ENCODE data around the gene NAMPT.
"Not testable (repeated sequence)": the region's sequence is repeated elsewhere in the genome, so short reads cannot be mapped to it uniquely, and the experiment has no call there.

The NAMPT gene

DNA sequence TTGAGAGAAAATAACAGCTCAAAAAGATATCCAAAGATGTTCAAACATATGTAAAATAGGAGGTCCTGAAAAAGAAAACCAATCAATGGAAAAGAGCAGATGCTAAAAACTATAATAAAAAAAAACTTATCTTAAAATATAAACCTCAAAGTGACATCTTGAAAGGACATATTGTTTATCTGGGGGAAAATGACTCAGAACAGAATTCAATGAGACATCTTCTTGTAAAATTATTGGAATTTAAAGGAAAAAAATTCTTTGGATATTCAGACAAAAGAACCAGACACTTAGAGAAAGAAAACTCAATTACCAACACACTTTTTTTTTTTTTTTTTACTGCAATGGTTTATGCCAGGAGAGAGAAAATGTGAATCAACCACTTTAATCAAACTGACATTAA, 58.9 kb downstream of the NAMPT start:
- no peak for DNase-seq

DNA sequence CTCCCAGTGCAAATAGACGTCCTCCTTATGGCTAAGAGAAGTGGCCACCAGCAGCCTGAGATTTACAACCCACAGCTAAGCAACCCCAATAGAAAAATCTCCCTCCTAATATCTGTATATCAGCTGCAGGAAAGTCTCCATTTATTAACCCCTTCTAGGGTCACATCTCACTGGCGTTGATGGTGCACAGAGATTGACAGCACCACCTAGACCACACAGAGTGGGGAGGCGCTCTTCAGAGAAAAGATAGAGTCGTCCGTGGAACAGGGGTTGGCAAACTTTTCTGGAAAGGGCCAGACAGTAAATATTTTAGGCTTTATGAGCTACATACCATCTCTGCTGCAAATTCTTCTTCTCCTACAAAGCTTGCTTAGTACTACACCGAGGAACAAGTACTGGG, 60.0 kb downstream of the NAMPT start:
- no peak for DNase-seq

DNA sequence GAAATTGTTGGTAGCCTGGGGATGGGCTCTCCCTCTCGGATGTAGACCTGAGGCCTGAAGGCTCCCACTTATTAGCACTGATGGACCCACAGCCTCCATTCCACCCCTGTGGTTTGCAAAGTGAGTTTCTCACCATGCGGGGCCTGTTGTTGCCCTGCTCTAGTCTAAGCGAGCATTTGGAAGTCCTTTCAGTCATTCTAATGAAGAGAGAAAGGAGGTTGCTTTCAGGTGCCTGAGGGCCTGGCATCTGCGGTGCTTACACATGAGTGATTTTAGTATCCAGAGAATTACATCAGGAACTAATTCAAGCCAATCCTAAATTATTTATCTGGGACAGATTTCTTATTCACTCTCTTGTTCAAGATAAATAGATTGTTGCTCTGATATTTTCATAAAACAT, 61.6 kb downstream of the NAMPT start:
- DNase-seq = no peak

DNA sequence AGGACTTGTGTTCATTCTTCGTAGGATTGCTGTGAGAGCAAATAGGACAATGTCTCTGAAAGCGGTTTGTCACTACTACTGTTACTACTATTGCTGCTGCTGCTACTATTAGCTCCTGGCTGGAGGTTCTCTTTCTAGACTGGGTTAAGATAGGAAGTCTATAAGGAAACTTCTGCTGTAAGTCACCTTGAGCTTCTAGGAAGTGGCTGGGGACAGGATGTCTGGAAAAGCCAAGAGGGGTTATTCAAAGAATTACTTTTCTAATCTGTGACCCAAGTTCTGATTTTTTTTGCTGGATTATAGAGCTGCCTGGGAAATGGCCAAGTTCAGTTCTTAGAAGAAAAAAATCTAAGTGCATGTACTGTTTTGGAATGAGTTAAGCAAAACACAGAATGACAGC, 62.2 kb downstream of the NAMPT start:
- no peak for DNase-seq

DNA sequence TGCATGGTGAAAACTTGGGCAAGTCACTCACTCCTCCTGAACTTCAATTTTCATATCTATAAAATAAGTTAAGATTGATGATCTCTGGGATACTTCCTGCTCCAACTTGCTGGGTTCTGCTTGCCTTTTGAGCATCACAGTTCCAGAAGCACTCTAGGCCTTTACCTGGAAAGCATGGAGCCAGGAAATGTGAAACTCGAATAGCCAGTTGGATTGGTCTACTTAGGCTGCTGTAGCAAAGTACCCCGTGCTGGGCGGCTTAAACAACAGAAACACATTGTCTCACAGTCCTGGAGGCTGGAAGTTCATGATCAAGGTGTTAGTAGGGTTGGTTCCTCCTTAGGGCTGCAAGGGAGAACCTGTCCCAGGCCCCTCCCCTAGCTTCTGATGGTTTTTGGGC, 64.5 kb downstream of the NAMPT start:
- no peak for DNase-seq

DNA sequence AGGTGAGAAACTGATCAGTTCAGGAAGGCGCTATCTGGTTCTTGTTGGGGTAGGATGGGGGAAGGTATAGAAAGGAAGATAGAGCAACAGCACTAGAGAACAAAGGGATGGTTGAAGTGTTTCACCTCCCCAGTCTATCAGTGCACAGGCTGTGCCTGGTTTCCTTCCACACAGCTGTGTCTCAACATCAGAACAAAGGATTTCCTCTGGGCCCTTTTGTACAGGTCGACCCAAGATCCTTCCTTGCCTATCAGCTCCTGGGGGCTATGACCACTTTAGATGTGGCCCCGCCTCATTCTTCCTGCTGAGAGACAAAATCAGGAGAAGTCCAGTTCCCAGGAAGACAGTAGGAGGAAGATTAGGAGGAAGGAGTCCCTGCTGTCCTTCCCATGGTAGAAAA, 65.6 kb downstream of the NAMPT start:
- no peak for DNase-seq

DNA sequence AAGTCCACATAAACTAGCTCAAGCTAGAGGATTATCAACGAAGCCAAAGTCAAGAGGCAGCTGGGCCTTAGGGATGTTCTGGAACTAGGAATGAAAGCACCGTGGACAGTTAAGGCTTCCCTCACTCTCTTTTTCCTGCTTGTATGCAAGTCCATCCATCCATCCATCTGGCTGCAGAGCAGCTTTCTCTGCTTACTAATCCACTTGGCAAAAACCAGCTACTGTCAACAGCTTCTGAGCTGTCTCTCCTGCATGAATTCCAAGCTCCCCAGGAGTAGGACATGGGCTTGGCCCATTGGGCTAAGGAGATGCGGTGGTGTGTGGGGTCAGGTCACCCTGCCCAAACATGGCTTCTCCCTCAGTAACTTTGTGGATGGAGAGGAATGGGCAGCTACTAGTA, 66.2 kb downstream of the NAMPT start:
- DNase-seq = no peak

DNA sequence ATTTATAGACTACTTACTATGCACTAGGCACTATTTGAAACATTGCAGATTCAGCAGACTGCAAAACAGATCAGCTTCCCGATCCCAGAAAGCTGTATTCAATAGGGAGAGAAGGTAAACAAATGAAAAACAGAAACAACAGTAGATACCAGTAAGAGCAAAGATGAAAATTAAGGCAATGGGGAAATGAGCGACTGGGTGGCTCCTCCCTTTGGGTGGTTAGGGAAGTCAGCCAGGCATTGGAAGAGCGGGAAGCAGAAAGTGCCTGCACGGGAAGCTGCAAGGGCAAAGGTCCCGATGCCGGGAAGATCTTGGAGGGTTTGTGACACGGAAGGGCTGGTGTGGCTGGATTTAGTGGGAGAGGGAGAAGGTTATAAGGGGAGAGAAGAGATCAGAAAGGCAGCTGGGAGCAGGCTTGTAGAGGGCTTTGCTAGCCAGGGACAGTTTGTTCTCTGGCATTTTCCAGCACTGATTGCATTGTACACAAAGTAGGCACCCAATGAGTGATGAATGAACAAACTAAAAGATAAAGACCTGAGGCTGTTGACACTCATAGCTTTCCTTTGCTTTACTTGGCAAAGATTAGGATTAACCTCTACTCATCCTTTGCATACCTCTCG, 67.8 kb downstream of the NAMPT start:
- no peak for DNase-seq

DNA sequence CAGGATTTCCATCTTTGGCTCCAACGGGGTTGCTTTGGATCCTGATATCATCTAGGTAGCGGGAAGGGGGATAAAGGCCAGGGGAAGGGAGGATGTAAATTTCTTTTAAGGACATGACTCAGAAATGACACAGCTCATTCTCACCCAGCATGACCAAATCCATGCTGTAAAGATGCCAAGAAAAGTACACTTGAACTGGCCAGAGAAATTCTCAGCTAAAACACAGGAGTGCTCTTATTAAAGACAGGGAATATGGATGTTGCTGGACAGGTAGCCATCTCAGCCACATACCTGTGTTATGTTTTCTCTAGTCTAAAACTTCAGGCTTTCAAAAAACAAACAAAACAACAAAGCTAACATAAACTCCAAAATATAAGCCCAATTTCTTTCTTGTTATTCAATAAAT, 68.3 kb downstream of the NAMPT start:
- DNase-seq = peak; percentile 41 to 73 (median 48)

DNA sequence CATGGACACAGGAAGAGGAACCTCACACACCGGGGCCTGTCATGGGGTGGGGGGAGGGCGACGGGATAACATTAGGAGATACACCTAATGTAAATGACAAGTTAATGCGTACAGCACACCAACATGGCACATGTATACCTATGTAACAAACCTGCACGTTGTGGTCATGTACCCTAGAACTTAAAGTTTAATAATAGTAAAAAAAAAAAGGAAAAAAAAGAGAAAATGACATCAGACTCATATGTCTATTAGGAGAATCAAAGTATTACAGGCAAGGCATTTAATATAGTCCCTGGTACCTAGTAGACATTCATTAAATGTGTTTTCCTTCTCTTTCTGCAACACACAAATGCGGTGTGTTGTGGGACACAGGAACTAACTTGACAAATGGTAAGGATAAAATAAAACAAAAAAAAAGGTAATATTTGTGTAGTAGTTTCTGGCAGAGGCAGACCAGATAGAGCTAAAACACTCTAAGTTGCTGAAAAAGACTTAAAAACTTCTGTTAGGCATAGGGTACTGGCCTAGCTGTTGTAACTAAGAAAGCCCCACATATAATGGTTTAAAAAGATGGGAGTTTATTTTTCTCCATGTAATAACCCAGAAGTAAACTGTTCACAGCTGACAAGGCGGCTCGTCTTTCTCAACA, 68.8 kb downstream of the NAMPT start:
- DNase-seq = no peak

DNA sequence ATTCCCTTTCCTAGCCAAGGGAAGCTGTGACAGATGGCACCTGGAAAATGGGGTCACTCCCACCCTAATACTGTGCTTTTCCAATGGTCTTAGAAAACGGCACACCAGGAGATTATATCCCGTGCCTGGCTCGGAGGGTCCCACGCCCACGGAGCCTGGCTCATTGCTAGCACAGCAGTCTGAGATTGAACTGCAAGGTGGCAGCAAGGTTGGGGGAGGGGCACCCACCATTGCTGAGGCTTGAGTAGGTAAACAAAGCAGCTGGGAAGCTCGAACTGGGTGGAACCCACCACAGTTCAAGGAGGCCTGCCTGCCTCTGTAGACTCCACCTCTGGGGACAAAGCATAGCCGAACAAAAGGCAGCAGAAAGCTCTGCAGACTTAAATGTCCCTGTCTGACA, 75.8 kb downstream of the NAMPT start:
- not testable (repeated sequence) for DNase-seq

DNA sequence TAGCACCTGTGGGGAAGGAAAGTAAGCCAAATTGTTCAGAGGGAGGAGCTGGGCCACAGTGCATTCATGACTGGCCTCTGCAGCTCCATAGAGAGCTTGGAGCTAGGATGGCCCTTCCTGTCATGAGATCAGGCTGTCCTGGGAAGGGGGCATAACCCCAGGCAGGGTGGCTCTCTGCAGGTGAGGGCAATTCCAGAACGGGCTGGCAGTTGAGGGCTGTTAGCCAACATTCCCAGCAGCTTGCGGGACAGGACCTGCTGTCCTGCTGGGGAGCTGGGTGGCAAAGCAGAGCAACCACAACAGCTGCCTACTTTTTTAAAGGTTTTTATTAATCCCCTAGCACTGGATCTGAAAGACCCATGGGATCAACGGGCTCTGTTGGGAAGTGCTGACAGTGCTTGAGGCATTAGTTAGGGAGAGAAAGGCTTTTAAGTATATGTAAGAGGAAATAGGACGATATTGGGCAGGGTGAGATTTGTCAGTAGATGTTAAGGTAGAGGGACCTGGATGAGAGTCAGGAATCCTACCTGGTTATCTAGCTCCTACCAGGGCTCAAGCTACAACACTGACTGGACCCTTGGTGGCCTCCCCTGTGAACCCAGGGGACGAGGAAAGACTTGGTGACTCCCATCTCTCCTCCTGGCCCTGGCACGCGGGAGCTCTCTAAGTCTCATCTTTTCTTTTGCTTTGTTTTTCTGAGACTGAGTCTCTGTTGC, 77.8 kb downstream of the NAMPT start:
- no peak for DNase-seq

DNA sequence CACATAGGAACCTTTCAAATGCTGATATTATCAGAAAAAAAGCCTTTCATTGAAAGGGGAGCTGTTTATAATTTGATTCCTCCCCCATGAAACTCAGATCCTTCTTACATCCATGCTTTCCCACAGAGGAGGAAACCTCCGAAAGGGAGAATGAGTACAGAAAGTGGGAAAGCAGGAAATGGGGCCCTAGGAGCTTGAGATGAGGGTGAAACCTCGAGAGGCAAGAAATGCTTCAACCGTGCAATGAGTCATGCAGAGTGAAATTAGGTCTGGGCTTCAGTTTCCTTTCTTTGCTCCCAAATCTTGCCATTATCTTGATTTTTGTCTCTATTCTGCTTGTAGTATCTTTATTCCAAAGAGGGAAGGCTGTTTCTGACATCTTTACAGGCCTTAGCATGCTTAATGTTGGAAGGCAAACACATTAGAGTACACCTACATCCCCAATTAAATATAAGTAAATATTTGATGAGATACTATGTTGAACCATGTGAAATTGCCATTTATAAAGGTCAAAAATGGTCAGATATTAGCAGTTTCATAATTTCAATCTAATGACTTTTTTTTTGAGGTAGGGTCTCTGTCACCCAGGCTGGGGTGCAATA, 79.1 kb downstream of the NAMPT start:
- DNase-seq = peak in 1 of 3 donors; percentile 18

DNA sequence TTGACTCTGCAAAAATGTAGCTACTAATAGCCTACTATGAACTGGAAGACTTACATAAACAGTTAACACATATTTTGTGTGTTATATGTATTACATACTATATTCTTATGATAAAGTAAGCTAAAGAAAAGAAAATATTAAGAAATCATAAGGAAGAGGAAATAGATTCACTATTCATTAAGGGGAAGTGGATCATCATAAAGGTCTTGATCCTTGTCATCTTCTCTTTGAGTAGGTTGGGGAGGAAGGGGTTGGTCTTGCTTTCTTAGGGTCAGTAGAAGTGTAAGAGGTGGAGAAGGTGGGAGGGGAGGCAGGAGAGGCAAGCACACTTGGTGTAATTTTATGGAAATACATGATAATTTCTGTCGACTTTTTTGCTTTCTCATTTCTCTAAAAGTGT, 81.3 kb downstream of the NAMPT start:
- DNase-seq = peak in 2 of 3 donors; percentile 27 to 30

DNA sequence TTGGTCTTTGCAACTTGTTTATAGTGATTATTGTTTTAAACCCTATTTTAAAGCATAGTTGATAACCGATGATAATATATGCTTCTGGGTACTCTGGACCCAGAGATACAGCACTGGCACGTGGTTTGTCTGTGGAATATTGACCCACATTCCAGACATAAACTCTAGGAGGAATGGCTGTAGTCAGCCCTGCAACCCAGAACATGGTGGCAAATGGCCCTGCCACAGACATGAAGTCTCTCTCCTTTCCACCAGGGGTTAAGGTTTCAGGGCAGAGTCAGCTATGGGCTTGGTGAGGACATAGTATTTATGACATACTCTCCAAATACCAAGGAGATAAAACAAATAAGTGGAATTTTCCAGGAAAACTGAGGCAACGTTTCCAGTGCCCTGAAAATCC, 83.6 kb downstream of the NAMPT start:
- DNase-seq = no peak

DNA sequence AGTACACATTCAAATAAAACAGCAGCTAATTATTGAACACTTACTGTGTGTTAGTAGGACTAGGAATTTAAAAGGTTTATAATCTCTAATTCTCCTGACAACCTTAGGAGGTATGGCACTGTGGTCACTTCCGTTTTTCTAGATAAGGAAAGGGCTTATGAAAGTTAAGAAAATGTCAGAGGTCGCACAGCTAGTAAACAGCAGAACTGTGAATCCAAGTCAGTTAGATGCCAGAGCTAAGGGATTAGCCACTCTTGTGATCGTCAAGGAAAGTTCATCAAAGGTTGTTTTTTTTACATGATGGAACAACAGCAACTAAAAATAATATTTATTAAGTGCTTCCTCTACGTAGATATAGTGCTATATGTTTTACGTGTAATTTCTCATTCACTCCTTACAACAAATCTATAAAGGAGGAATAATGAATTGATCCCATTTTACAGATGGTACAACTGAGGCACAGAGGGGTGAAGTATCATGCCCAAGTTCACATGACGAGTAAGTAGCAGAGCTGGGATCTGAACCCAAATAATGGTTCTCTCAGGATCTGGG, 84.9 kb downstream of the NAMPT start:
- no peak for DNase-seq

DNA sequence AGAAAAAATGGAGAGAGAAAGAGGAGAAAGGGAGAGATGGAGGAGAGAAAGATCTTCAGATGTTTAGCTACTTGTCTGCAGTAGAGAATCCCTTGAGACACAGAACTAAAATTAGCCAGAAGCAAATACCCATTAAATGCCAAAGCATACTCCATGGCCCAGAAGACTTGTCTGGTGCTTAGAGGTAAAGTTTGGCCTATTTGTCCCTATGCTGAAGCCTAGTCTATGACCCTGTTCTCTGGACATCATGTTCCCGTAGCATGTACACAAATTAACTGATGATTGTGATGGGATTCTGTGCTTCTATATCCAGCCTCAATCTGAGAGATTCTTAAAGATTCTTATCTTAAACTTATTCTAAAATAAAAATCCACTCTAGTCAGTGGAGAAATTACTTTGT, 85.8 kb downstream of the NAMPT start:
- no peak for DNase-seq

All from suppressor macrophage treated with lipopolysaccharide for 1 hour (primary cell).